BE2C (cell line): ENCODE measurements around the gene C2orf92.
A peak's percentile ranks its signal among the peaks of the same experiment; 100 is the strongest.

Source experiments
- DNase-seq: peaks from one replicate; pipeline ENCODE4 v3.0.0-alpha.2; 2020
- H3K27me3 ChIP-seq: fragments of 250-450 bp; sonication (Bioruptor Pico); 2 replicates; pipeline ENCODE4 v1.5.1; 2020; ENCODE audit warnings: mild to moderate bottlenecking
- H3K36me3 ChIP-seq: fragments of 250-450 bp; sonication (Bioruptor Pico); 2 replicates; pipeline ENCODE4 v1.5.1; 2020; ENCODE audit warnings: mild to moderate bottlenecking
- H3K4me1 ChIP-seq: fragments of 250-450 bp; sonication (Bioruptor Pico); 2 replicates; pipeline ENCODE4 v1.5.1; 2020
- H3K4me3 ChIP-seq: 2 replicates; pipeline ENCODE4 v1.5.1; 2011; ENCODE audit warnings: low read depth, low read length
- H3K9me3 ChIP-seq: fragments of 250-450 bp; sonication (Bioruptor Pico); 2 replicates; pipeline ENCODE4 v1.5.1; 2020
- CTCF ChIP-seq: IDR thresholded peaks from 2 replicates; pipeline ENCODE4 v1.5.1; 2012; ENCODE audit warnings: mild to moderate bottlenecking, low read depth, low read length

C2orf92 gene

DNA sequence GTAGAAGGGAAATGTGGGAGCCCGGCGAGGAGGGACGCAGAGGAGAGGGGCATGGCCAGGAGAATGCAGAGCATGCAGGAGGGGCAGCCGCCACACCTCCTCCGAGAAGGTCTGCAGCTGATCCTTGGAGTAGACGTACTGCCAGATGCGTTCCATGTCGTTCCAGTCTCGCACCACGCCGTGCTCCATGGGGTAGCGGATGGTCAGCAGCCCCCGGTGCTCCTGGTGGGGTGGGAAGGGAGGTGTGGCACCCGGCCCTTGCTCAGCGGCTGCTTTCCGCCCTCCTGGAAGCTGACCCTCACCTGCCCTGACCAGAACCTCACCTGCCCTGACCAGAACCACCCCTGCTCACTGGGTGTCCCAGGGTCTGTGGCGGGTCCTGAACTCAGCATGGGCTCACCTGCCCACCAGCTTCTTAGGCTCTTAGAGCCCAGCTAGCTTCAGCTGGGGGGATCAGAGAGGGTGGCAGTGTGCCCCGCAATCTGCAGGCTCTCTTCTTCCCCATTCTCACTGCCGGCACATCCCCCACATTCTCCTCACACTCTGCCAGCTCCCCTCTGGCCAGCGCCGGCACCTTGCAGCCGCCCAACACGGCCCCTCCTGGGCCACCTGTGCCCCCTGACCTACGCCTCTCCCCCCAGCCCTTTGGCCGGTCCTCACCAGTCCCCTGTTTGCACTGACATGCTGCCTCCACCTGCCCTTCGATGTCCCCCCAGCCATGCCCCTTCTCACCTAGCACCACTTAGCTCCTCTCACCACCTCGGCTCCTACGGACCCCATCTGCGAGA lies 10.1 kb upstream of the C2orf92 start:
- Histone ChIP-seq H3K4me1 (no peaks in the 10 kb centered on the region), H3K36me3 (no peaks in the 10 kb centered on the region), H3K9me3 (no peaks in the 10 kb centered on the region), H3K4me3 (no peak overlapping the region), H3K27me3 (no peaks in the 10 kb centered on the region)
- TF ChIP-seq CTCF = no peak
- DNase-seq = no peak

- no peak for TF ChIP-seq CTCF
- no peaks in the 10 kb centered on the region for H3K9me3 ChIP-seq
- H3K4me3 ChIP-seq = no peak overlapping the region
- no peaks in the 10 kb centered on the region for H3K36me3 ChIP-seq
- H3K27me3 ChIP-seq = no peaks in the 10 kb centered on the region
- no peak for DNase-seq
- H3K4me1 ChIP-seq = no peaks in the 10 kb centered on the region
Measured at GRCh38 chr2:97660044-97660774, 9.3 kb upstream of the C2orf92 start.

DNA sequence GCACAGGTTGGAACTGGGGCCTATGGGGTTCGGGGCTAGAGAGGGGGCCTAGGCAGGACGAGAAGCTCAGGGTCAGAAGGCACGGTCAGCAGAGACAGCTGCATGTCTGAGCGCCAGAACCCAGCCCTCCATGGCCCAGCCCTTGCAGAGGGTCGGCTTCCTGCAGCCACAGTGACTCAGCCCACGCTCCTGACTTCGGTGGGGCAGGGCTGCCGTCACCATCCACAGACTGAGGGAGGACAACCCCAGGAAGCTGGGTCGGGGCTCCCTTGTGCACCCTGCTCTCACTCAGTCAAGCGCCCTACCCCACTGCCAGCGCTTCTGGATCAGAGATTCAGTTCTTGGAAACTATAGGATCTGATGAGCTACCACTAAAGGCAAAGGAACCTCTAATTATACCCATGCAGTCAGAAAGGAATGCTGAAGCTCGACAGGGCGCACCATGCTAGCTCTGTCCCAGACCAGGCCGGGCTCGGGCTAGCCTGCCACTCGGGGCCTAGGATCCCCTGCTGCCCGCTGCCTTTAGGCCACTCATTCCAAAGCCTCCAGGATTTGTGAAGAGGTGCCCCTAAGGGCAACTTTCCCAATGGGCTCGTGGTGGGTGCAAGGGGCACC lies 8.6 kb upstream of the C2orf92 start:
- no peak for DNase-seq
- Histone ChIP-seq H3K4me3 (no peak overlapping the region), H3K4me1 (no peaks in the 10 kb centered on the region), H3K36me3 (no peaks in the 10 kb centered on the region), H3K27me3 (no peaks in the 10 kb centered on the region), H3K9me3 (no peaks in the 10 kb centered on the region)
- TF ChIP-seq CTCF = no peak

- DNase-seq = no peak
- Histone ChIP-seq H3K9me3 (no peaks in the 10 kb centered on the region), H3K27me3 (no peaks in the 10 kb centered on the region), H3K4me1 (no peaks in the 10 kb centered on the region), H3K36me3 (no peaks in the 10 kb centered on the region), H3K4me3 (no peak overlapping the region)
- TF ChIP-seq CTCF = no peak
Measured at GRCh38 chr2:97661927-97662326, 7.6 kb upstream of the C2orf92 start.

- Histone ChIP-seq H3K4me1 (no peaks in the 10 kb centered on the region), H3K27me3 (no peaks in the 10 kb centered on the region), H3K4me3 (peak overlapping the region; percentile 73), H3K9me3 (no peaks in the 10 kb centered on the region), H3K36me3 (no peaks in the 10 kb centered on the region)
- no peak for TF ChIP-seq CTCF
- no peak for DNase-seq
Measured at GRCh38 chr2:97662386-97662894, 7.1 kb upstream of the C2orf92 start.
